ENCODE measurements around the gene NKAPL. TPM values are rescaled to one million over a fixed set of nuclear protein-coding genes. Genes with fewer than 3 reads are reported as not detected.
A peak's percentile ranks its signal among the peaks of the same experiment; 100 is the strongest.

Gene NKAPL
- total and polyA plus RNA-seq, 2 of the 13 experiments (the other 11 are each of a cell fraction or from before 2014, with no cell fraction given): not detected

GRCh38 chr6:28212510-28213212, 46.4 kb upstream of the NKAPL start (continued):
- TF ChIP-seq NFYB (CRISPR knock-in tag; IDR thresholded peaks at IDR 0.05): peak; percentile 32; the same call in 1 of the 2 replicates
- TF ChIP-seq HES4 (CRISPR knock-in tag; IDR thresholded peaks at IDR 0.05; ENCODE audit: borderline replicate concordance): no peak
- 0 out of 2 replicates have a peak, but pooled peaks have one; percentile 41 for TF ChIP-seq ZC3H13 (CRISPR knock-in tag; IDR thresholded peaks at IDR 0.05)
- peak; percentile 78; the same call in 1 of the 2 replicates for TF ChIP-seq ZNF205 (CRISPR knock-in tag; IDR thresholded peaks at IDR 0.05)
- peak; percentile 57; the same call in 1 of the 2 replicates for TF ChIP-seq ZNF44 (CRISPR knock-in tag; IDR thresholded peaks at IDR 0.05)
- TF ChIP-seq RBM22 (optimal IDR thresholded peaks at IDR 0.05; ENCODE audit: low read length): peak; percentile 81
- peak; percentile 63; the same call in 1 of the 2 replicates for TF ChIP-seq ERF (CRISPR knock-in tag; IDR thresholded peaks at IDR 0.05)
- TF ChIP-seq ASH2L (IDR thresholded peaks at IDR 0.05; ENCODE audit: insufficient read length, low read depth, low read length): peak; percentile 39
- TF ChIP-seq ZKSCAN8 (CRISPR knock-in tag; IDR thresholded peaks at IDR 0.05; ENCODE audit: borderline replicate concordance): peak; percentile 62; the same call in 1 of the 2 replicates
- peak; percentile 79 for TF ChIP-seq ARID5B (CRISPR knock-in tag; IDR thresholded peaks at IDR 0.05)
- TF ChIP-seq THAP11 (CRISPR knock-in tag; IDR thresholded peaks at IDR 0.05): peak; percentile 73
- peak; percentile 83 for TF ChIP-seq TFAP4 (IDR thresholded peaks at IDR 0.05; ENCODE audit: borderline replicate concordance, low read depth)
- no peak for TF ChIP-seq MXD3 (CRISPR knock-in tag; IDR thresholded peaks at IDR 0.05)
- no peak for TF ChIP-seq ATF5 (CRISPR knock-in tag; IDR thresholded peaks at IDR 0.05; ENCODE audit: low read depth)
- TF ChIP-seq IRF2 (CRISPR knock-in tag; IDR thresholded peaks at IDR 0.05): peak; percentile 86
- no peak for TF ChIP-seq SSRP1 (CRISPR knock-in tag; IDR thresholded peaks at IDR 0.05)
- TF ChIP-seq EEA1 (CRISPR knock-in tag; IDR thresholded peaks at IDR 0.05; ENCODE audit: borderline replicate concordance): no peak
- TF ChIP-seq TARDBP (CRISPR knock-in tag; IDR thresholded peaks at IDR 0.05): peak; percentile 5; the same call in 1 of the 2 replicates
- peak; percentile 78 for TF ChIP-seq CREM (IDR thresholded peaks at IDR 0.05)
- TF ChIP-seq CREM (CRISPR knock-in tag; IDR thresholded peaks at IDR 0.05): no peak
- 0 out of 4 replicates have a peak, but pooled peaks of 1 of the 2 experiments have one; percentile 12 for TF ChIP-seq EP300 (IDR thresholded peaks at IDR 0.05; ENCODE audit: low read depth in 2 of 2, low read length in 2 of 2)
- TF ChIP-seq EP300 (CRISPR knock-in tag; IDR thresholded peaks at IDR 0.05; ENCODE audit: borderline replicate concordance): no peak

Data from HepG2 (cell line).